ENCODE data around the gene HOXA13.

DNA sequence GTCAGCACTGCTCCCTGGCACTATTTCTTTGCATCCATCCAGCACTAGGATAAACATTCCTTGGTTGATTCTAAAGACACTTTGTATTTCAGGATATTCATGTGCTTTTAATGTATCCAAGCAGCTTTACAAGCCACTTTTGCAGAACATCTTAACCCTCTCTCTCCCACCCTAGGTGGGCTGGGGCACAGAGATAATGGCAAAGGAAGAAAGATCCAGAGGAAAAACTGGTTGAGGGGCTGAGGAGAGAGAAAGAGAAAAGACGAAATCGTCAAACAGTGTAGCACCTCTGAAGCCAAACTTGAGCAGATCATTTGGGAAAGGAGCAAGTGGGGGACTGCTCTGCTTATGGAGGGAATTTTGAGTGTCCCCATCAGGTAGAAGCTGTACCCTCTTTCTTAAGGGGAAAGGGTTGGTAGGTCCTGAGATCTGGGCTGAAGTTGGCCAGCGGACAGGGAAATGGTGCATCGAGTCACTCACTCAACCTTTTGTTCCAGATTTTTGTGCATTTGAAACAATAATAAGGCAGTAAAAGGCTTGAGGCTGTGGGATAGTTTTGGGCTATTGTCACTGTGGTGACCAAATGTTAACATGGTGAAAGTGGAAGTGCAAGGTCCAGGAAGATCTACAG, 4.2 kb upstream of the HOXA13 start:
- TF ChIP-seq EP300 (IDR thresholded peaks at IDR 0.05): no peak
- no peak for TF ChIP-seq POLR2A (IDR thresholded peaks at IDR 0.05)

All from tibial nerve (tissue), 3 donors.